Mesendoderm (in vitro differentiated cells): ENCODE results near the gene S100A6. TPM values are rescaled to one million over a fixed set of nuclear protein-coding genes. Genes with fewer than 3 reads are reported as not detected.
"Not testable (repeated sequence)": the region's sequence is repeated elsewhere in the genome, so short reads cannot be mapped to it uniquely, and the experiment has no call there.

Experiments used
- DNase-seq: peaks from one replicate; pipeline ENCODE4 v3.0.0; 2013
- H2AK5ac ChIP-seq: 2 replicates; pipeline ENCODE4 v1.6.1; 2013; ENCODE audit warnings: low read length, inconsistent platforms
- H2BK120ac ChIP-seq: 2 replicates; pipeline ENCODE4 v1.6.1; 2013; ENCODE audit warnings: low read depth, mild to moderate bottlenecking, low read length, moderate library complexity, mixed read lengths
- H2BK15ac ChIP-seq: replicated peaks from 2 replicates; pipeline ENCODE4 v1.6.1; 2013; ENCODE audit warnings: low read depth, mild to moderate bottlenecking, moderate library complexity
- H2BK5ac ChIP-seq: 2 replicates; pipeline ENCODE4 v1.6.1; 2013; ENCODE audit warnings: low read length, inconsistent platforms
- H3K18ac ChIP-seq: 2 replicates; pipeline ENCODE4 v1.6.1; 2013; ENCODE audit warnings: mild to moderate bottlenecking, low read length, mixed read lengths
- H3K23ac ChIP-seq: one replicate; pipeline ENCODE4 v1.6.1; 2013; ENCODE audit warnings: low read length
- H3K27ac ChIP-seq: 2 replicates; pipeline ENCODE4 v1.5.1; 2013; ENCODE audit warnings: low read depth, mild to moderate bottlenecking, inconsistent platforms, low read length, moderate library complexity
- H3K27me3 ChIP-seq: 2 replicates; pipeline ENCODE4 v1.6.1; 2013; ENCODE audit warnings: low read length, control low read depth, mild to moderate bottlenecking, inconsistent platforms; ENCODE audit not compliant: insufficient read depth, poor library complexity
- H3K36me3 ChIP-seq: 2 replicates; pipeline ENCODE4 v1.6.1; 2013; ENCODE audit warnings: low read length, inconsistent platforms; ENCODE audit not compliant: control insufficient read depth, insufficient read depth
- H3K4ac ChIP-seq: one replicate; pipeline ENCODE4 v1.6.1; 2013; ENCODE audit warnings: low read depth, mild to moderate bottlenecking, low read length, moderate library complexity
- H3K4me1 ChIP-seq: 2 replicates; pipeline ENCODE4 v1.6.1; 2013; ENCODE audit warnings: low read depth, low read length, inconsistent platforms; ENCODE audit not compliant: control insufficient read depth
- H3K4me2 ChIP-seq: 2 replicates; pipeline ENCODE4 v1.6.1; 2013; ENCODE audit warnings: low read length
- H3K4me3 ChIP-seq: 2 replicates; pipeline ENCODE4 v1.5.1; 2013; ENCODE audit warnings: mild to moderate bottlenecking, low read length
- H3K56ac ChIP-seq: one replicate; pipeline ENCODE4 v1.6.1; 2013; ENCODE audit warnings: low read length
- H3K79me1 ChIP-seq: 2 replicates; pipeline ENCODE4 v1.6.1; 2013; ENCODE audit warnings: low read length, inconsistent platforms
- H3K79me2 ChIP-seq: 2 replicates; pipeline ENCODE4 v1.6.1; 2013; ENCODE audit warnings: mild to moderate bottlenecking, low read length; ENCODE audit not compliant: control insufficient read depth, insufficient read depth
- H3K9ac ChIP-seq: 2 replicates; pipeline ENCODE4 v1.6.1; 2013; ENCODE audit warnings: low read length, inconsistent platforms
- H4K5ac ChIP-seq: one replicate; pipeline ENCODE4 v1.6.1; 2013; ENCODE audit warnings: low read length
- H4K8ac ChIP-seq: one replicate; pipeline ENCODE4 v1.6.1; 2013; ENCODE audit warnings: low read depth, mild to moderate bottlenecking, control low read depth, low read length, moderate library complexity
- WGBS: extraction: QIAGEN DNeasy Blood & Tissue Kit; methylation state at CpG from one replicate; pipeline ENCODE4 v1.1.7; 2013; ENCODE audit warnings: low lambda C conversion rate, missing lambda C conversion rate; ENCODE audit not compliant: insufficient coverage; ENCODE audit errors: extremely low coverage; 5-methylcytosine and 5-hydroxymethylcytosine counted together
- polyA plus RNA-seq, 2 experiments: library from polyadenylated mRNA; stranded (reverse); fragments of 200-250 nt; gene quantifications; one replicate each; pipeline ENCODE4 v1.2.3, GENCODE V29; 2013

The S100A6 gene
- polyA plus RNA-seq (2013, experiment 1 of 2) = 11.6 TPM
- 10.1 TPM for polyA plus RNA-seq (2013, experiment 2 of 2)

DNA sequence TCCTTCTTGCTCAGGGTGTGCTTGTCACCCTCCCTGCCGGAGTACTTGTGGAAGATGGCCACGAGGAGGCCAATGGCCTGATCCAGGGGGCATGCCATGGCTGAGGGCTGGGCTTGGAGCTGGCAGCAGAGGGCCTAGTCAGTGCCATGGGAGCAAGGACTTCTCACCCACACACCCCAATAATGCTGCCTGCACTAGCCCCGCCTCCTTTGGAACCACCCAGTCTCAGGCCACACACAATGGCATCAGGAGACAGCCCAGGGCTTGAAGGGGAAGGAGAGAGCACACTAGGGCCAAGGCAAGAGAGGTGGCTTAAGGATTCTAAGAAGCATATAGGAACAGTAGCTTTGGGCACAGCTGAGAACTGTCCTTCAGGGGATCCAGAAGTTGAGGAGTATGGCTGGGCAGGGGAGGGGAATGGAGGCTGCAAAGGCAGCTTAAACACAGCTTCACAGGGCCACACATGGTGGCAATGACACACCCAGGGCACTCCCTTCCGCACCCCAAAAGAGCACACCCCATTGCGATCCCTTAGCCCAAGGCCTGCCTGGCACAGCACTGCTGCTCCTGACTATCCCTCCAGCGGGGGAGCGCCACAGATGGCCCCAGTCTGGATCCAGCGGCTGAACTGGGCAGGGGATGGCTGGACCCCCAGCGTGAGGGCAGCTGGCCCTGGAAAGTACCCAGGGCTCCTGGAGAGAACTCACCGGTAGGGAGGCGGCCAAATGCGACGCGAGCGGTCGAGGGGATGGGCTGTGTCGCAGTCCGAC is at the start of gene S100A6:
Gene S100A6 (minus strand): TSS at position 750 of the 770 bp plus-strand sequence. CDS start 652 bp downstream, at position 98.
- peak within 1 kb of the TSS; percentile 90 for H3K23ac ChIP-seq
- H3K27ac ChIP-seq = no peak within 1 kb of the TSS
- H3K4me3 ChIP-seq = no peak within 1 kb of the TSS
- peak within 1 kb of the TSS; percentile 52 for H3K9ac ChIP-seq
- H2BK5ac ChIP-seq = no peak within 1 kb of the TSS
- peak within 1 kb of the TSS; percentile 85 for H3K56ac ChIP-seq
- no peak within 1 kb of the TSS for H3K18ac ChIP-seq
- no peak within 1 kb of the TSS for H2BK15ac ChIP-seq
- no peaks in the 10 kb centered on the region for H3K79me2 ChIP-seq
- peaks cover 2% of the 10 kb centered on the region for H3K4me1 ChIP-seq
- no peaks in the 10 kb centered on the region for H3K79me1 ChIP-seq
- peak within 1 kb of the TSS; percentile 21 for H4K5ac ChIP-seq
- H3K27me3 ChIP-seq = no peaks in the 10 kb centered on the region
- no CpG with 5 or more reads among the region's 18 CpGs for WGBS
- H3K4ac ChIP-seq = no peak within 1 kb of the TSS
- no peak within 1 kb of the TSS for H4K8ac ChIP-seq
- H3K4me2 ChIP-seq = peak within 1 kb of the TSS; percentile 14
- H3K36me3 ChIP-seq = no peaks in the 10 kb centered on the region
- DNase-seq = no peak
- peak within 1 kb of the TSS; percentile 23 for H2AK5ac ChIP-seq
- no peak within 1 kb of the TSS for H2BK120ac ChIP-seq

DNA sequence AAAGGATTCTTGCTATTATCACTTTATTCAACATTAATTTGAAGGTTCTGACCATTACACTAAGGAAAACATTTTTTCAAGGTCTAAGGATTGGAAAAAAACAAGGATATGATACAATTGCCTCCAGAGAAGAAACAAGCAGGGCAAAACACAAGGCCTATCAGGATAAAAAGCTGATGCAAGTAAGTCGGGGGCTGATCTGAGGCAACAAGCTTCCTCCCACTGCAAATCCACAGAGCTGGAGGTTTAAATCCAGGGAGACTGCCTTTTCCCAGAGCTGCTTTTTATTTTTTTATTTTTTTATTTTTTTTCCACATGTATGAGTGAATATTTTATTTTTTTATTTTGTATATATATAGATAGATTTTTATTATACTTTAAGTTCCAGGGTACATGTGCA is 49.2 kb upstream of the S100A6 start:
- H2BK5ac ChIP-seq = no peak overlapping the region
- no peaks in the 10 kb centered on the region for H3K79me1 ChIP-seq
- DNase-seq = no peak
- no peak overlapping the region for H4K5ac ChIP-seq
- no peak overlapping the region for H3K27ac ChIP-seq
- no peak overlapping the region for H3K4me2 ChIP-seq
- no peaks in the 10 kb centered on the region for H3K27me3 ChIP-seq
- H2BK120ac ChIP-seq = no peak overlapping the region
- no peak overlapping the region for H2AK5ac ChIP-seq
- no peak overlapping the region for H3K18ac ChIP-seq
- no peak overlapping the region for H3K9ac ChIP-seq
- H3K4me3 ChIP-seq = no peak overlapping the region
- no peak overlapping the region for H2BK15ac ChIP-seq
- H3K79me2 ChIP-seq = no peaks in the 10 kb centered on the region
- no peaks in the 10 kb centered on the region for H3K36me3 ChIP-seq
- H4K8ac ChIP-seq = no peak overlapping the region
- H3K4me1 ChIP-seq = no peaks in the 10 kb centered on the region
- no CpG with 5 or more reads among the region's 1 CpG for WGBS
- no peak overlapping the region for H3K23ac ChIP-seq
- peak overlapping the region; percentile 65 for H3K4ac ChIP-seq
- H3K56ac ChIP-seq = no peak overlapping the region

DNA sequence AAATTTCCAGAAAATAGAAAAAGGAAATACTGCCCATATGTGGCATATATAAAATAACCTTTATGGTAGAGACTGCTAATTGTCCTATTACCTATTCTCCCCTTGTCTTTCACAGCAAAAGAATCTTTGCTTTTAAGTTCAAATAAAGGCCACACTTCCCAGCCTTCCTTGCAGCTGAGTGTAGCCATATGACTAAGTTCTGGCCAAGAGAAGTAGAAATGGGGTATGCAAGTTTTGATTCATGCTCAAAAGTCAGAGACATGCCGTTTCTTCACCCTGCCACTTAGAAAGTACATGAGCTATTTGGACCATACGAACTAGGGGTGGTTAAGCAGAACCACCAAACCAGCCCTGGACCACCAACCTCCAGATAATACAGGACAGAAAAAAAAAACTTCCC is 48.2 kb upstream of the S100A6 start:
- Histone ChIP-seq H3K4ac (no peak overlapping the region), H3K27ac (no peak overlapping the region), H3K18ac (no peak overlapping the region), H2BK5ac (no peak overlapping the region), H3K4me1 (peaks cover under 1% of the 10 kb centered on the region), H3K4me2 (no peak overlapping the region), H3K56ac (no peak overlapping the region), H3K23ac (no peak overlapping the region), H3K27me3 (no peaks in the 10 kb centered on the region), H2AK5ac (no peak overlapping the region), H2BK15ac (no peak overlapping the region), H4K5ac (no peak overlapping the region), H4K8ac (no peak overlapping the region), H3K36me3 (no peaks in the 10 kb centered on the region), H3K9ac (no peak overlapping the region), H3K79me1 (no peaks in the 10 kb centered on the region), H3K79me2 (no peaks in the 10 kb centered on the region), H2BK120ac (no peak overlapping the region), H3K4me3 (no peak overlapping the region)
- no peak for DNase-seq
- no CpG with 5 or more reads among the region's 2 CpGs for WGBS

DNA sequence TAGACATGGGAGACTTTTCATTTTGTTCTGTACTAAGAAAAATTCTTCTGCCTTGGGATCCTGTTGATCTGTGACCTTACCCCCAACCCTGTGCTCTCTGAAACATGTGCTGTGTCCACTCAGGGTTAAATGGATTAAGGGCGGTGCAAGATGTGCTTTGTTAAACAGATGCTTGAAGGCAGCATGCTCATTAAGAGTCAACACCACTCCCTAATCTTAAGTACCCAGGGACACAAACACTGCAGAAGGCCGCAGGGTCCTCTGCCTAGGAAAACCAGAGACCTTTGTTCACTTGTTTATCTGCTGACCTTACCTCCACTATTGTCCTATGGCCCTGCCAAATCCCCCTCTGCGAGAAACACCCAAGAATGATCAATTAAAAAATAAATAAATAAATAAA is 47.7 kb upstream of the S100A6 start:
- not testable (repeated sequence) for H3K27ac ChIP-seq, H2BK5ac ChIP-seq, H2AK5ac ChIP-seq, H3K18ac ChIP-seq, H3K56ac ChIP-seq, H3K4me1 ChIP-seq, H3K9ac ChIP-seq, H3K27me3 ChIP-seq, H3K79me2 ChIP-seq, H3K36me3 ChIP-seq, H3K23ac ChIP-seq, H2BK120ac ChIP-seq, H3K4ac ChIP-seq, H3K4me3 ChIP-seq, H4K8ac ChIP-seq, H3K4me2 ChIP-seq, DNase-seq, H3K79me1 ChIP-seq, H2BK15ac ChIP-seq, H4K5ac ChIP-seq
- no CpG with 5 or more reads among the region's 3 CpGs for WGBS

DNA sequence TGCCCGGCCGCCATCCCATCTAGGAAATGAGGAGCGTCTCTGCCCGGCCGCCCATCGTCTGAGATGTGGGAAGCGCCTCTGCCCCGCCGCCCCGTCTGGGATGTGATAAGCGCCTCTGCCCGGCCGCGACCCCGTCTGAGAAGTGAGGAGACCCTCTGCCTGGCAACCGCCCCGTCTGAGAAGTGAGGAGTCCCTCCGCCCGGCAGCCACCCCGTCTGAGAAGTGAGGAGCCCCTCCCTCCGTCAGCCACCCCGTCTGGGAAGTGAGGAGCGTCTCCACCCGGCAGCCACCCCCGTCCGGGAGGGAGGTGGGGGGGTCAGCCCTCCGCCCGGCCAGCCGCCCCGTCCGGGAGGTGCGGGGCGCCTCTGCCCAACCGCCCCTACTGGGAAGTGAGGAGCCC is 47.0 kb upstream of the S100A6 start:
- not testable (repeated sequence) for H4K5ac ChIP-seq, DNase-seq, H3K27me3 ChIP-seq, H2BK120ac ChIP-seq, H3K27ac ChIP-seq, H3K4me1 ChIP-seq, H3K79me2 ChIP-seq, H2BK15ac ChIP-seq, H3K56ac ChIP-seq, H3K9ac ChIP-seq, H3K18ac ChIP-seq, H2BK5ac ChIP-seq, H3K36me3 ChIP-seq, H3K23ac ChIP-seq, H4K8ac ChIP-seq, H2AK5ac ChIP-seq, H3K4me2 ChIP-seq, H3K79me1 ChIP-seq, H3K4ac ChIP-seq, H3K4me3 ChIP-seq
- WGBS = no CpG with 5 or more reads among the region's 34 CpGs

DNA sequence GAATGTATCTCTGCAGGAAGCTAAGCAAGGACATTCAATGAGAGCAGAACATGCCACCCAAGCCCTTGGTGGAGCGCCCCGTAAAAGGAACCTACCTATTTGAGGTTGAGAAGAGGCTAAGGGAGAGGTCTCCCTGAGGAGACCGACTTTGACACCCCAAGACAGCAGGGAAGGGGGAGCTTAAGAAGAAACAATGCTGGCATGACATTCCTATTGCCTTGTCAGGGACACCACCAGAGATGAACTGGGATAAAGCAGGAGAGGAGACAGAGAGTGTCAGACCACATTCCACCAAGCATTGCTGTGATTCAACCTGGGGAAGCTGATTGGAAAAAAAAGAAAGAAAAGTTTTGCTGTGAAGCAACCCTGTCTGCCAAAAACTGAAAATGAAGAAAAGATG is 43.1 kb upstream of the S100A6 start:
- Histone ChIP-seq H3K4me2 (no peak overlapping the region), H3K4me3 (no peak overlapping the region), H3K4ac (no peak overlapping the region), H3K27ac (peak overlapping the region; percentile 93), H3K36me3 (no peaks in the 10 kb centered on the region), H3K18ac (no peak overlapping the region), H2BK120ac (no peak overlapping the region), H3K9ac (no peak overlapping the region), H4K8ac (no peak overlapping the region), H3K79me1 (no peaks in the 10 kb centered on the region), H3K4me1 (peaks cover 11% of the 10 kb centered on the region), H3K23ac (no peak overlapping the region), H3K79me2 (no peaks in the 10 kb centered on the region), H2BK5ac (peak overlapping the region; percentile 81), H4K5ac (no peak overlapping the region), H3K27me3 (no peaks in the 10 kb centered on the region), H2AK5ac (peak overlapping the region; percentile 85), H3K56ac (peak overlapping the region; percentile 73), H2BK15ac (no peak overlapping the region)
- no CpG with 5 or more reads among the region's 3 CpGs for WGBS
- DNase-seq = peak; percentile 96
